ENCODE data around the gene CCDC149.
A peak's percentile ranks its signal among the peaks of the same experiment; 100 is the strongest.

Gene CCDC149

GRCh38 chr4:24770032-24770584 lies 142.7 kb downstream of the CCDC149 start:
- DNase-seq (ENCODE audit: low read depth): peak; percentile 87
- TF ChIP-seq CTCF (IDR thresholded peaks at IDR 0.05; ENCODE audit: insufficient read depth, low read depth, low read length, missing control alignments): no peak
- H3K4me3 ChIP-seq (ENCODE audit: low read length): no peak overlapping the region

GRCh38 chr4:24769571-24769970 lies 143.3 kb downstream of the CCDC149 start:
- TF ChIP-seq CTCF (IDR thresholded peaks at IDR 0.05; ENCODE audit: insufficient read depth, low read depth, low read length, missing control alignments): no peak
- DNase-seq (ENCODE audit: low read depth): no peak
- H3K4me3 ChIP-seq (ENCODE audit: low read length): no peak overlapping the region

- TF ChIP-seq CTCF (IDR thresholded peaks at IDR 0.05; ENCODE audit: insufficient read depth, low read depth, low read length, missing control alignments): no peak
- DNase-seq (ENCODE audit: low read depth): no peak
- no peak overlapping the region for H3K4me3 ChIP-seq (ENCODE audit: low read length)
These were observed 144.2 kb downstream of the CCDC149 start for GRCh38 chr4:24768604-24769003.

- H3K4me3 ChIP-seq (ENCODE audit: low read length): no peak overlapping the region
- DNase-seq (ENCODE audit: low read depth): no peak
- no peak for TF ChIP-seq CTCF (IDR thresholded peaks at IDR 0.05; ENCODE audit: insufficient read depth, low read depth, low read length, missing control alignments)
These were observed 144.8 kb downstream of the CCDC149 start for GRCh38 chr4:24768006-24768405.

- no peak for TF ChIP-seq CTCF (IDR thresholded peaks at IDR 0.05; ENCODE audit: insufficient read depth, low read depth, low read length, missing control alignments)
- DNase-seq (ENCODE audit: low read depth): no peak
- no peak overlapping the region for H3K4me3 ChIP-seq (ENCODE audit: low read length)
These were observed 147.4 kb downstream of the CCDC149 start for GRCh38 chr4:24765376-24765988.

GRCh38 chr4:24764345-24764744 lies 148.5 kb downstream of the CCDC149 start:
- H3K4me3 ChIP-seq (ENCODE audit: low read length): peak overlapping the region; percentile 6
- no peak for TF ChIP-seq CTCF (IDR thresholded peaks at IDR 0.05; ENCODE audit: insufficient read depth, low read depth, low read length, missing control alignments)
- DNase-seq (ENCODE audit: low read depth): no peak
